D721Med (cell line): ENCODE results near the gene EIF2B1.

Experiments
- DNase-seq: peaks from one replicate; pipeline ENCODE4 v3.0.0; 2011; ENCODE audit warnings: low spot score; ENCODE audit not compliant: insufficient read length
- FAIRE-seq: peaks from 2 replicates; lab custom pipeline; 2011; peaks lifted over from hg19 to GRCh38; lab: Jason Lieb, UNC
- TF ChIP-seq, protein P1 (sequence below): IDR thresholded peaks from 2 replicates; pipeline ENCODE4 v1.5.1; 2012; ENCODE audit warnings: mild to moderate bottlenecking, control low read depth; ENCODE audit not compliant: insufficient read depth; ENCODE audit errors: missing control alignments

Gene EIF2B1

GRCh38 chr12:123602651-123603195 is 30.8 kb downstream of the EIF2B1 start:
- DNase-seq, result no peak
- no peak for FAIRE-seq
- TF ChIP-seq, protein P1, sequence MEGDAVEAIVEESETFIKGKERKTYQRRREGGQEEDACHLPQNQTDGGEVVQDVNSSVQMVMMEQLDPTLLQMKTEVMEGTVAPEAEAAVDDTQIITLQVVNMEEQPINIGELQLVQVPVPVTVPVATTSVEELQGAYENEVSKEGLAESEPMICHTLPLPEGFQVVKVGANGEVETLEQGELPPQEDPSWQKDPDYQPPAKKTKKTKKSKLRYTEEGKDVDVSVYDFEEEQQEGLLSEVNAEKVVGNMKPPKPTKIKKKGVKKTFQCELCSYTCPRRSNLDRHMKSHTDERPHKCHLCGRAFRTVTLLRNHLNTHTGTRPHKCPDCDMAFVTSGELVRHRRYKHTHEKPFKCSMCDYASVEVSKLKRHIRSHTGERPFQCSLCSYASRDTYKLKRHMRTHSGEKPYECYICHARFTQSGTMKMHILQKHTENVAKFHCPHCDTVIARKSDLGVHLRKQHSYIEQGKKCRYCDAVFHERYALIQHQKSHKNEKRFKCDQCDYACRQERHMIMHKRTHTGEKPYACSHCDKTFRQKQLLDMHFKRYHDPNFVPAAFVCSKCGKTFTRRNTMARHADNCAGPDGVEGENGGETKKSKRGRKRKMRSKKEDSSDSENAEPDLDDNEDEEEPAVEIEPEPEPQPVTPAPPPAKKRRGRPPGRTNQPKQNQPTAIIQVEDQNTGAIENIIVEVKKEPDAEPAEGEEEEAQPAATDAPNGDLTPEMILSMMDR, result no peak

DNA sequence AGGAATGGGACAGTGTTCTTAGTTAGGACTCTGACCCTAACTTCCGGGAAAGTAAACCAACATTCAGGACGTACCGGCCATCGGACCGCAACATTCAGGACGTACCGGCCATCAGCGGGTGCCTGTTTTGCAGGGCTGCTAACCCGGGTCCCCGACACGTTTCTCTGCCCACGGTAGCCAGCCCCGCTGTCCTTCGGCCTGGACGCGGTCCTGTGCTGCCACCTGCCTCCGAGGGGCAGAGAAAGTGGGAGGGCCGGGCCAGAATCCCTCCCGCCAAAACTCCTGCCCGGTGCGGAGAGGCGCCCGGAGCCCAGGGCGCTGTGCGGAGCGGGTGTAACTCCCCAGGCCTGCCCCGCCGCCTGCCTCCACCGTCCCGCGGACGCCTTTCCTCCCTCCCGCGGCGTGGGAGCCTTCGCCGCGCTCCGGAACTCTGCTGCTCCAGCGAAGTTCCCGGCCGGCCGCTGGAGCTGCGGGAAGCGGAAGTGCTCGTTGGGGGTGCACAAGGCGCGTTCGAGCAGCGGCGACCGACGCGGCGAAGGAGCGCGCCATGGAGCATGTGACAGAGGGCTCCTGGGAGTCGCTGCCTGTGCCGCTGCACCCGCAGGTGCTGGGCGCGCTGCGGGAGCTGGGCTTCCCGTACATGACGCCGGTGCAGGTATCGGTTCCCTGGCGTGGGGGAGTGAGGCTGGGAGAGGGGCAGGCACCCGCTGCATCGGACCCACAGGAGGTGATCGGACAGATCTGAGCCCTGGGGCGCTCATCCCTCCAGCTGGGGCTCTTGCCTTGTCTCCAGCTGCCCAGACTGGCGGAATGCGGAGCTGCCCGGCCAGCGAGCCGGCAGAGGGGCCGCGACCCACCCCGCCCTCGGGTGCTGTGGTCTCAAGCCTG is 31.6 kb downstream of the EIF2B1 start, which contains the start of gene DDX55:
Gene DDX55, plus strand, starts transcription at position 498 of the 888 bp plus-strand sequence. Its CDS starts 50 bp downstream, at position 548.
- no peak for FAIRE-seq
- TF ChIP-seq, protein P1, result peak; percentile 12
- peak; percentile 52 for DNase-seq

GRCh38 chr12:123599721-123600120 is 33.8 kb downstream of the EIF2B1 start:
- TF ChIP-seq, protein P1, result no peak
- FAIRE-seq (no peak), DNase-seq (no peak)

- FAIRE-seq, result no peak
- DNase-seq, result no peak
- TF ChIP-seq, protein P1, result no peak
These were observed 34.2 kb downstream of the EIF2B1 start for GRCh38 chr12:123599310-123599709.

DNA sequence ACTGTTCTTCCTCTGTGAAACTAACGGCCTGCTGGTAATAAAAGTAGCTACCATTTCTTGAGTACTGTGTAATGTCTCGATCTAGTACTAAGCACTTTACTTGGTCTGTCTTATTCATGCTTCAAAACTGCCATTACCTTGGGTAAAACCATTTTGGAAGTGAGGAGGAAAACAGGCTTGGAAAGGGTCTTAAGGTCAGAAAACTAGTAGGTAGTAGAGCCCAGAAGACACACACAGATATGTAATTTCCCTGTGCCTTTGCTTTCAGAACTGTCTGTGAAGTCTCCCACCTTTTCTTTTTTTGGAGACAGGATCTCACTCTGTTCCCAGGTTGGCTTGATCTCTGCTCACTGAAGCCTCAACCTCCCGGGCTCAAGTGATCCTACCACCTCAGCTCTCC is 35.0 kb downstream of the EIF2B1 start:
- FAIRE-seq (no peak), DNase-seq (no peak)
- TF ChIP-seq, protein P1, result no peak

- no peak for DNase-seq
- TF ChIP-seq, protein P1, result no peak
- no peak for FAIRE-seq
These were observed 36.4 kb downstream of the EIF2B1 start for GRCh38 chr12:123597100-123597499.
